HCT116 (cell line): ENCODE results near the gene LSM2. TPM values are rescaled to one million over a fixed set of nuclear protein-coding genes. Genes with fewer than 3 reads are reported as not detected.

Experiments
- ATAC-seq: fragments of 200-7000 bp; cut with Tn5 transposase; 2 replicates; pipeline ENCODE4 v1.9.1; 2020; ENCODE audit warnings: mild to moderate bottlenecking, moderate library complexity
- BruUV-seq: library from RNA; stranded (reverse); fragments of 400-500 nt; replicated peaks from 2 replicates; lab custom pipeline; 2021; lab: Mats Ljungman, UMichigan
- CTCF ChIA-PET: fragments of 300-600 bp; sonication (Branson Sonifier 250); formaldehyde crosslinking; loops from one replicate; lab custom pipeline; 2021; ENCODE audit warnings: antibody characterized with exemption; lab: Charles Lee
- POLR2A ChIA-PET: fragments of 300-600, 350-600 bp; sonication (Branson Sonifier 250); formaldehyde crosslinking; loops from one replicate; lab custom pipeline; 2021; ENCODE audit warnings: antibody characterized with exemption; lab: Charles Lee
- RAD21 ChIA-PET, 2 experiments: fragments of 300-600 bp; sonication (Branson Sonifier 250); formaldehyde crosslinking; loops; one replicate each; lab custom pipeline; 2023; ENCODE audit warnings: low total read pairs in 2 of 2; ENCODE audit not compliant: uncharacterized antibody in 2 of 2, unreplicated experiment in 2 of 2, low non-redundant PET in 1 of 2; lab: Charles Lee
- DNase-seq: peaks from one replicate; pipeline ENCODE4 v3.0.0-alpha.2; 2010; ENCODE audit warnings: low read depth, low spot score
- H2AFZ ChIP-seq: fragments of 200-600 bp; shearing (Covaris generic), sonication (generic); 2 replicates; pipeline ENCODE4 v1.6.1; 2017; ENCODE audit warnings: low read depth, mixed run types, mixed read lengths, antibody characterized with exemption, low read length; ENCODE audit not compliant: poor library complexity, severe bottlenecking
- H3K27ac ChIP-seq: 2 replicates; pipeline ENCODE4 v1.5.1; 2012; ENCODE audit warnings: low read depth, low read length
- H3K27me3 ChIP-seq: fragments of 200-600 bp; sonication (generic); 2 replicates; pipeline ENCODE4 v1.6.1; 2016; ENCODE audit warnings: mixed run types, low read length, mixed read lengths; ENCODE audit not compliant: insufficient read depth
- H3K36me3 ChIP-seq, 2 experiments: fragments of 200-500 bp in 1 of 2; fragments of 200-600 bp in 1 of 2; sonication (Bioruptor generic) in 1 of 2; sonication (generic) in 1 of 2; 2 replicates each; pipeline versions ENCODE4 v1.5.1 to v1.6.1; 2014 to 2016; ENCODE audit warnings: low read length in 2 of 2, inconsistent platforms in 1 of 2, mixed read lengths in 1 of 2, mixed run types in 1 of 2; ENCODE audit not compliant: insufficient read depth in 2 of 2, control insufficient read depth in 1 of 2
- H3K4me1 ChIP-seq, 2 experiments: fragments of 200-600 bp in 1 of 2; sonication (generic) in 1 of 2; 2 replicates each; pipeline versions ENCODE4 v1.5.1 to v1.6.1; 2012 to 2017; ENCODE audit warnings: low read length in 2 of 2, inconsistent platforms in 1 of 2, mild to moderate bottlenecking in 1 of 2, mixed read lengths in 1 of 2, mixed run types in 1 of 2, moderate library complexity in 1 of 2; ENCODE audit not compliant: insufficient read depth in 2 of 2, control insufficient read depth in 1 of 2
- H3K4me2 ChIP-seq: fragments of 200-600 bp; sonication (generic); 2 replicates; pipeline ENCODE4 v1.6.1; 2017; ENCODE audit warnings: mixed run types, low read length, mixed read lengths
- H3K4me3 ChIP-seq, 2 experiments: fragments of 200-600 bp in 1 of 2; sonication (generic) in 1 of 2; replicated peaks in 1 of 2; 2 replicates each; pipeline ENCODE4 v1.5.1; 2011 to 2016; ENCODE audit warnings: low read length in 2 of 2, control low read depth in 1 of 2, low read depth in 1 of 2, mild to moderate bottlenecking in 1 of 2, mixed read lengths in 1 of 2, mixed run types in 1 of 2
- H3K79me2 ChIP-seq: fragments of 200-600 bp; sonication (generic); 2 replicates; pipeline ENCODE4 v1.6.1; 2017; ENCODE audit warnings: mild to moderate bottlenecking, mixed run types, low read length, moderate library complexity, mixed read lengths; ENCODE audit not compliant: insufficient read depth
- H3K9ac ChIP-seq: fragments of 200-600 bp; sonication (generic); 2 replicates; pipeline ENCODE4 v1.6.1; 2016; ENCODE audit warnings: low read length, mixed read lengths
- H3K9me2 ChIP-seq: fragments of 200-600 bp; sonication (generic), shearing (Covaris generic); 2 replicates; pipeline ENCODE4 v1.6.1; 2017; ENCODE audit warnings: mixed run types, mild to moderate bottlenecking, moderate library complexity; ENCODE audit not compliant: insufficient read depth
- H3K9me3 ChIP-seq, 2 experiments: fragments of 200-500 bp in 1 of 2; fragments of 200-600 bp in 1 of 2; sonication (Bioruptor generic) in 1 of 2; sonication (generic) in 1 of 2; 2 replicates each; pipeline ENCODE4 v1.6.1; 2014 to 2017; ENCODE audit warnings: low read length in 2 of 2, mixed read lengths in 2 of 2, inconsistent platforms in 1 of 2, low read depth in 1 of 2, mild to moderate bottlenecking in 1 of 2, mixed run types in 1 of 2, moderate library complexity in 1 of 2; ENCODE audit not compliant: control insufficient read depth in 1 of 2, insufficient read depth in 1 of 2
- H4K20me1 ChIP-seq: fragments of 200-600 bp; sonication (generic), shearing (Covaris generic); 2 replicates; pipeline ENCODE4 v1.6.1; 2017; ENCODE audit warnings: mixed run types, mild to moderate bottlenecking, moderate library complexity; ENCODE audit not compliant: insufficient read depth
- EZH2 ChIP-seq: fragments of 200-600 bp; sonication (generic); IDR thresholded peaks from 2 replicates; pipeline ENCODE4 v1.6.1; 2017; ENCODE audit warnings: antibody characterized with exemption, mixed run types
- SP1 ChIP-seq: IDR thresholded peaks from 2 replicates; pipeline ENCODE4 v1.6.1; 2012; ENCODE audit warnings: low read depth
- ZNF274 ChIP-seq: fragments of 200-500 bp; sonication (Bioruptor generic); IDR thresholded peaks from 2 replicates; pipeline ENCODE4 v1.6.1; 2014; ENCODE audit warnings: mild to moderate bottlenecking, low read depth, low read length, inconsistent platforms
- intact Hi-C: fragments of 100-400 bp; cut with micrococcal nuclease; formaldehyde crosslinking; loops from 2 replicates; pipeline ENCODE4 v1.10.0; 2022
- total RNA-seq: library from RNA; stranded (reverse); gene quantifications from one replicate; pipeline ENCODE4 v1.2.1, GENCODE V29; 2021; ENCODE audit not compliant: unreplicated experiment
- TF ChIP-seq, protein P1 (sequence below): IDR thresholded peaks from 2 replicates; pipeline ENCODE4 v1.6.1; 2012
- TF ChIP-seq, protein P2 (sequence below): IDR thresholded peaks from 2 replicates; pipeline ENCODE4 v1.6.1; 2012; ENCODE audit warnings: low read depth

Gene LSM2
- total RNA-seq, 1 experiment from 2014 or later, result 89.7 TPM

DNA sequence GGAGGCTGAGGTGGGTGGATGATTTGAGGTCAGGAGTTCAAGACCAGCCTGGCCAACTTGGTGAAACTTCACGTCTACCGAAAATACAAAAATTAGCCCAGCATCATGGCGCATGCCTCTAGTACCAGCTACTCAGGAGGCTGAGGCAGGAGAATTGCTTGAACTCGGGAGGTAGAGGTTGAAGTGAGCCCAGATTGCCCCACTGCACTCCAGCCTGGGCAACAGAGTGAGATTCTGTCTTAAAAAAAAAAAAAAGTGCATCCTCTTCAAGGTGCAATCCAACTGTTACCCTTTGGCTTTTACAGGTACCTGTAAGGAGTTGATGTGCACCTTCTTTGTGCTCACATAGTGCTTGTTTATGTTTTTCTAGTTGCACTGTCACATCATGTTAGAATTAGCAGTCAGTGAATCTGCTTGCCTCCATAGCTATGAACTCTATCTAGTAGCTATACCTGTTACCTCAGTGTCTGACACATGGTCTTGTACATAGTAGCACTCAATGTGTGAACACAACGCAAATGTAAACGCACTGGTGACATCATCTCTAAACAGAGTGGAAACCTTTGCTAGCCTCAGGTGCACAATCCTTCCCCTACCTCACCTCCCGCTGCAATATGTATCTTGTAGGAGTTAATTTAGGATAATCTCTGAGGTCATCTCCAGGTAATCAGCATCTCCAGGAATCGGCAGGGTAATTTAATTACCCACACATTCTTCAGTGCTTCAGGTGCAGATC, 57.3 kb downstream of the LSM2 start:
- Histone ChIP-seq H4K20me1 (no peaks in the 10 kb centered on the region), H3K79me2 (no peaks in the 10 kb centered on the region), H3K9ac (no peak overlapping the region), H3K4me3 (no peak overlapping the region), H3K27ac (no peak overlapping the region), H2AFZ (no peak overlapping the region), H3K4me2 (no peak overlapping the region), H3K4me1 (peaks cover 3 to 6% of the 10 kb centered on the region in 2 experiments; a peak in 2 of 4 replicates), H3K9me3 (no peaks in the 10 kb centered on the region), H3K27me3 (no peaks in the 10 kb centered on the region), H3K36me3 (peaks cover 2 to 22% of the 10 kb centered on the region in 2 experiments; a peak in 3 of 4 replicates), H3K9me2 (no peaks in the 10 kb centered on the region)
- ChIA-PET CTCF (no interaction called here), RAD21 (no interaction called here), POLR2A (no interaction called here)
- TF ChIP-seq EZH2 (no peak), ZNF274 (no peak), SP1 (no peak)
- TF ChIP-seq, protein P1, sequence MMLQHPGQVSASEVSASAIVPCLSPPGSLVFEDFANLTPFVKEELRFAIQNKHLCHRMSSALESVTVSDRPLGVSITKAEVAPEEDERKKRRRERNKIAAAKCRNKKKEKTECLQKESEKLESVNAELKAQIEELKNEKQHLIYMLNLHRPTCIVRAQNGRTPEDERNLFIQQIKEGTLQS, result no peak
- TF ChIP-seq, protein P2, sequence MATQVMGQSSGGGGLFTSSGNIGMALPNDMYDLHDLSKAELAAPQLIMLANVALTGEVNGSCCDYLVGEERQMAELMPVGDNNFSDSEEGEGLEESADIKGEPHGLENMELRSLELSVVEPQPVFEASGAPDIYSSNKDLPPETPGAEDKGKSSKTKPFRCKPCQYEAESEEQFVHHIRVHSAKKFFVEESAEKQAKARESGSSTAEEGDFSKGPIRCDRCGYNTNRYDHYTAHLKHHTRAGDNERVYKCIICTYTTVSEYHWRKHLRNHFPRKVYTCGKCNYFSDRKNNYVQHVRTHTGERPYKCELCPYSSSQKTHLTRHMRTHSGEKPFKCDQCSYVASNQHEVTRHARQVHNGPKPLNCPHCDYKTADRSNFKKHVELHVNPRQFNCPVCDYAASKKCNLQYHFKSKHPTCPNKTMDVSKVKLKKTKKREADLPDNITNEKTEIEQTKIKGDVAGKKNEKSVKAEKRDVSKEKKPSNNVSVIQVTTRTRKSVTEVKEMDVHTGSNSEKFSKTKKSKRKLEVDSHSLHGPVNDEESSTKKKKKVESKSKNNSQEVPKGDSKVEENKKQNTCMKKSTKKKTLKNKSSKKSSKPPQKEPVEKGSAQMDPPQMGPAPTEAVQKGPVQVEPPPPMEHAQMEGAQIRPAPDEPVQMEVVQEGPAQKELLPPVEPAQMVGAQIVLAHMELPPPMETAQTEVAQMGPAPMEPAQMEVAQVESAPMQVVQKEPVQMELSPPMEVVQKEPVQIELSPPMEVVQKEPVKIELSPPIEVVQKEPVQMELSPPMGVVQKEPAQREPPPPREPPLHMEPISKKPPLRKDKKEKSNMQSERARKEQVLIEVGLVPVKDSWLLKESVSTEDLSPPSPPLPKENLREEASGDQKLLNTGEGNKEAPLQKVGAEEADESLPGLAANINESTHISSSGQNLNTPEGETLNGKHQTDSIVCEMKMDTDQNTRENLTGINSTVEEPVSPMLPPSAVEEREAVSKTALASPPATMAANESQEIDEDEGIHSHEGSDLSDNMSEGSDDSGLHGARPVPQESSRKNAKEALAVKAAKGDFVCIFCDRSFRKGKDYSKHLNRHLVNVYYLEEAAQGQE, result no peak
- intact Hi-C loops, result no loop called here
- DNase-seq (no peak), ATAC-seq (no peak)
- BruUV-seq, result no TSS peak

Other genes starting within 250 kb of the LSM2 start
- 1.1 TPM for gene LTA, start 234.7 kb downstream of the LSM2 start, total RNA-seq
- 0.59 TPM for gene TNF, start 231.4 kb downstream of the LSM2 start, total RNA-seq
- gene LTB, start 224.5 kb downstream of the LSM2 start, total RNA-seq, result 0.64 TPM
- 0.69 TPM for gene LST1, start 220.7 kb downstream of the LSM2 start, total RNA-seq
- gene NCR3, start 214.0 kb downstream of the LSM2 start, total RNA-seq, result not detected
- not detected for gene AIF1, start 191.7 kb downstream of the LSM2 start, total RNA-seq
- 250 TPM for gene PRRC2A, start 186.3 kb downstream of the LSM2 start, total RNA-seq
- 368 TPM for gene BAG6, start 154.3 kb downstream of the LSM2 start, total RNA-seq
- gene APOM, start 151.1 kb downstream of the LSM2 start, total RNA-seq, result 2.2 TPM
- gene C6orf47, start 146.2 kb downstream of the LSM2 start, total RNA-seq, result 13.4 TPM
- gene GPANK1, start 142.0 kb downstream of the LSM2 start, total RNA-seq, result 14.8 TPM
- gene CSNK2B, start 140.9 kb downstream of the LSM2 start, total RNA-seq, result 210 TPM
- 15.4 TPM for gene LY6G5B, start 137.0 kb downstream of the LSM2 start, total RNA-seq
- 1.7 TPM for gene LY6G5C, start 125.9 kb downstream of the LSM2 start, total RNA-seq
- gene ABHD16A, start 103.6 kb downstream of the LSM2 start, total RNA-seq, result 32.4 TPM
- not detected for gene LY6G6F, start 100.1 kb downstream of the LSM2 start, total RNA-seq
- not detected for gene LY6G6D, start 91.6 kb downstream of the LSM2 start, total RNA-seq
- gene LY6G6C, start 85.2 kb downstream of the LSM2 start, total RNA-seq, result 0.54 TPM
- gene MPIG6B, start 83.6 kb downstream of the LSM2 start, total RNA-seq, result 0.42 TPM
- 43.4 TPM for gene DDAH2, start 77.7 kb downstream of the LSM2 start, total RNA-seq
- gene CLIC1, start 70.4 kb downstream of the LSM2 start, total RNA-seq, result 432 TPM
- gene MSH5, start 67.0 kb downstream of the LSM2 start, total RNA-seq, result 90.4 TPM
- 18.2 TPM for gene SAPCD1, start 44.3 kb downstream of the LSM2 start, total RNA-seq
- 14.6 TPM for gene VWA7, start 29.6 kb downstream of the LSM2 start, total RNA-seq
- gene VARS1, start 11.2 kb downstream of the LSM2 start, total RNA-seq, result 254 TPM
- gene HSPA1L, start 8.3 kb upstream of the LSM2 start, total RNA-seq, result 0.12 TPM
- 5.0 TPM for gene HSPA1A, start 8.6 kb upstream of the LSM2 start, total RNA-seq
- 214 TPM for gene HSPA1B, start 20.8 kb upstream of the LSM2 start, total RNA-seq
- gene NEU1, start 55.9 kb upstream of the LSM2 start, total RNA-seq, result 15.1 TPM
- 0.74 TPM for gene SLC44A4, start 72.0 kb upstream of the LSM2 start, total RNA-seq
- 84.0 TPM for gene EHMT2, start 90.7 kb upstream of the LSM2 start, total RNA-seq
- gene ZBTB12, start 95.1 kb upstream of the LSM2 start, total RNA-seq, result 10.3 TPM
- 3.1 TPM for gene C2, start 120.8 kb upstream of the LSM2 start, total RNA-seq
- gene CFB, start 139.1 kb upstream of the LSM2 start, total RNA-seq, result 1.5 TPM
- 68.3 TPM for gene NELFE, start 152.0 kb upstream of the LSM2 start, total RNA-seq
- gene SKIC2, start 152.2 kb upstream of the LSM2 start, total RNA-seq, result 68.0 TPM
- gene DXO, start 165.2 kb upstream of the LSM2 start, total RNA-seq, result 16.4 TPM
- 5.1 TPM for gene C4A, start 175.1 kb upstream of the LSM2 start, total RNA-seq
- gene C4B, start 207.8 kb upstream of the LSM2 start, total RNA-seq, result 6.3 TPM
- gene CYP21A2, start 231.4 kb upstream of the LSM2 start, total RNA-seq, result 1.4 TPM